Kidney capillary endothelial cell (primary cell): ENCODE data around the gene AHRR.

Experiments used
- DNase-seq: peaks from one replicate; pipeline ENCODE4 v3.0.0-alpha.2; 2018; ENCODE audit warnings: low spot score

The AHRR gene

GRCh38 chr5:430214-430925 is 108.9 kb downstream of the AHRR start:
- no peak for DNase-seq

GRCh38 chr5:431001-431710 is 109.6 kb downstream of the AHRR start:
- peak; percentile 51 for DNase-seq

GRCh38 chr5:431711-432050 is 110.2 kb downstream of the AHRR start:
- DNase-seq, result no peak

- no peak for DNase-seq
These were observed 110.8 kb downstream of the AHRR start for GRCh38 chr5:432201-432927.

- no peak for DNase-seq
These were observed 111.6 kb downstream of the AHRR start for GRCh38 chr5:432928-433791.

- no peak for DNase-seq
These were observed 112.3 kb downstream of the AHRR start for GRCh38 chr5:433836-434235.

- DNase-seq, result no peak
These were observed 113.1 kb downstream of the AHRR start for GRCh38 chr5:434443-435146.

- DNase-seq, result no peak
These were observed 113.8 kb downstream of the AHRR start for GRCh38 chr5:435156-435790.

GRCh38 chr5:435961-436640 is 114.6 kb downstream of the AHRR start:
- no peak for DNase-seq

GRCh38 chr5:436641-436975 is 115.1 kb downstream of the AHRR start:
- no peak for DNase-seq

- no peak for DNase-seq
These were observed 115.8 kb downstream of the AHRR start for GRCh38 chr5:437281-437771.

- DNase-seq, result no peak
These were observed 117.0 kb downstream of the AHRR start for GRCh38 chr5:438481-438981.

- no peak for DNase-seq
These were observed 117.7 kb downstream of the AHRR start for GRCh38 chr5:439181-439580.

GRCh38 chr5:439636-440035 is 118.1 kb downstream of the AHRR start:
- DNase-seq, result no peak

GRCh38 chr5:440401-441201 is 119.1 kb downstream of the AHRR start:
- no peak for DNase-seq

GRCh38 chr5:441996-442334 is 120.5 kb downstream of the AHRR start:
- DNase-seq, result no peak

- peak; percentile 56 for DNase-seq
These were observed 121.1 kb downstream of the AHRR start, which contains the start of gene EXOC3 for GRCh38 chr5:442335-443238. Gene EXOC3 (plus strand): TSS chr5:443176. CDS start chr5:446206, 3,030 bp downstream.
